HFFc6 (cell line): Measurements from ENCODE around the gene DCTN2. TPM values are rescaled to one million over a fixed set of nuclear protein-coding genes. Genes with fewer than 3 reads are reported as not detected.

ENCODE experiments used
- DNase-seq: peaks from one replicate; pipeline ENCODE4 v3.0.0-alpha.2; 2018
- H3K27ac Mint-ChIP-seq: 2 replicates; pipeline ENCODE4 v1.8.0; 2020; ENCODE audit warnings: mild to moderate bottlenecking, mixed read lengths
- H3K27me3 Mint-ChIP-seq: 2 replicates; pipeline ENCODE4 v1.8.0; 2021; ENCODE audit warnings: mild to moderate bottlenecking, moderate library complexity, mixed read lengths; ENCODE audit not compliant: insufficient read depth
- H3K36me3 Mint-ChIP-seq: 2 replicates; pipeline ENCODE4 v1.8.0; 2021; ENCODE audit warnings: low read depth, mixed read lengths
- H3K4me1 Mint-ChIP-seq: 2 replicates; pipeline ENCODE4 v1.8.0; 2020; ENCODE audit warnings: low read depth, mixed read lengths
- H3K4me3 Mint-ChIP-seq: 2 replicates; pipeline ENCODE4 v1.8.0; 2020; ENCODE audit warnings: mild to moderate bottlenecking, moderate library complexity, mixed read lengths
- H3K9me3 Mint-ChIP-seq: 2 replicates; pipeline ENCODE4 v1.8.0; 2020; ENCODE audit warnings: mild to moderate bottlenecking, mixed read lengths
- CTCF ChIP-seq: fragments of 200-600 bp; sonication (generic); IDR thresholded peaks from 2 replicates; pipeline ENCODE4 v1.5.0; 2021; ENCODE audit warnings: antibody characterized with exemption, mild to moderate bottlenecking
- total RNA-seq, 6 experiments: library from RNA; stranded (reverse); fragmentation: NEBNext Ultra II Directional; extraction: Animal tissue kit (Norgen Biotek cat#: 25700); gene quantifications; 2 replicates in 1 of 6; 3 replicates in 5 of 6; pipeline ENCODE4 v1.2.3, GENCODE V29; 2021

DCTN2 gene
- total RNA-seq, 6 experiments from 2014 or later, result 110 to 123 (median 116) TPM

- no peaks in the 10 kb centered on the region for H3K36me3 Mint-ChIP-seq
- H3K4me3 Mint-ChIP-seq, result no peak overlapping the region
- peaks cover 10% of the 10 kb centered on the region for H3K4me1 Mint-ChIP-seq
- no peak overlapping the region for H3K27ac Mint-ChIP-seq
- no peak for TF ChIP-seq CTCF
- no peak for DNase-seq
- H3K27me3 Mint-ChIP-seq, result no peaks in the 10 kb centered on the region; the same call in 1 of the 2 replicates
- H3K9me3 Mint-ChIP-seq, result no peaks in the 10 kb centered on the region
Observed at GRCh38 chr12:57581802-57582201, 34.8 kb upstream of the DCTN2 start.

DNA sequence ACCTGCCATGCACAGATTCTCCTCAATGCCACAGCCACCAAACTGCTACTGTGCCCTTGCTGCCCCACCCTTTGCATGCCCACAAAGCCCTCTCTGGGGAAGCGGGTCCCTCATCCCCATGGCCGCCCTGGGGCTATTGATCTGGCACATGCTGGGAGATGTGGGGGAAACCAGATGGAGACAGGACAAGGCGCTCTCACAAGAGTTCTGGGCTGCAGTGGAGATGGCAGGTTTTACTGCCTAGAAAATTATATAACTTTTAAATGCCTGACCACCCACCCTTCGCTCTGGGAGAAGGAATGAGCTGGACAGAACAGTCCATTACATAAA lies 33.4 kb upstream of the DCTN2 start:
- H3K4me3 Mint-ChIP-seq, result no peak overlapping the region
- DNase-seq, result no peak
- TF ChIP-seq CTCF, result no peak
- no peaks in the 10 kb centered on the region for H3K36me3 Mint-ChIP-seq
- H3K27ac Mint-ChIP-seq, result no peak overlapping the region
- H3K4me1 Mint-ChIP-seq, result peaks cover 10% of the 10 kb centered on the region
- no peaks in the 10 kb centered on the region for H3K9me3 Mint-ChIP-seq
- no peaks in the 10 kb centered on the region; the same call in 1 of the 2 replicates for H3K27me3 Mint-ChIP-seq

DNA sequence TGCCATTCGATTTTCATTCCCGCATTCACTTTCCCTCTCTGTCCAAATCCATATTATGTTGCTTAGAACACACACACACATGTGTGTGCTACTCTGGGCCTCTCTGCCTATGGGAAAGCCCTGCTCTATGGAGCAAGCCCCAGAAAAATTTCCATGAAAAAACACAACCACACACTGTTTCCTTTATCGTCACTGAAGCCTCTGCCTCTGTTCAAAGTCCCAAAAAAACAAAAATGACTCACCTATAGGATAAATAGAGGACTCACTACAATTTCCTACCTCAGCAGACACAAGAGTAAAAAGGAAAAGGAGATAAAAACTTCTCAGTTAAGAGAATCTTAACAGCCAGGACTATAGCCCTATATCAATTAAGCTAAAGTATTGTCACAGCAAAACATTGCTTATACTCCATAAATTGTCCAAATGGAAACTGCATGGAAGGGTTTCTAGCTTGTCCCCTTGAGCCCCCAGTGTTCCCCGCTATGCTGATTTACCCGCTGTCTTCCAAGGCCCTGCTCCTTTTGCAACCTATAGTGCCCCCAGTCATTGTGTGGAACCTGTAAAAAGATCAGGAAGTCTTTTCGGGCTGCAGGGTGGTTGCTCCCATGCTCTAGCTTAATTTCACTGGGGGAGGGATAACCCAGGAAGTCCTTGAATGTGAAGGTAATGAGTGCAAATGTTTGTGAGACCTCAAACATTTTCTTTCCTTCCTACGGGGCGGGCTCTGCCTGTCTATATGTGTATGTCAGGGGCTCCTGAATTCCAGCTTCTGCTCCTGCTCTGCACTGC lies 32.9 kb upstream of the DCTN2 start:
- Mint-ChIP-seq H3K4me1 (peaks cover 10% of the 10 kb centered on the region), H3K27me3 (peaks cover under 1% of the 10 kb centered on the region; the same call in 1 of the 2 replicates), H3K36me3 (no peaks in the 10 kb centered on the region), H3K4me3 (no peak overlapping the region), H3K27ac (no peak overlapping the region), H3K9me3 (no peaks in the 10 kb centered on the region)
- DNase-seq, result no peak
- TF ChIP-seq CTCF, result no peak

GRCh38 chr12:57579011-57579410 lies 32.0 kb upstream of the DCTN2 start:
- Mint-ChIP-seq H3K27me3 (peaks cover 2% of the 10 kb centered on the region; the same call in 1 of the 2 replicates), H3K36me3 (no peaks in the 10 kb centered on the region), H3K27ac (no peak overlapping the region), H3K9me3 (no peaks in the 10 kb centered on the region), H3K4me1 (peaks cover 10% of the 10 kb centered on the region), H3K4me3 (no peak overlapping the region)
- no peak for TF ChIP-seq CTCF
- no peak for DNase-seq

DNA sequence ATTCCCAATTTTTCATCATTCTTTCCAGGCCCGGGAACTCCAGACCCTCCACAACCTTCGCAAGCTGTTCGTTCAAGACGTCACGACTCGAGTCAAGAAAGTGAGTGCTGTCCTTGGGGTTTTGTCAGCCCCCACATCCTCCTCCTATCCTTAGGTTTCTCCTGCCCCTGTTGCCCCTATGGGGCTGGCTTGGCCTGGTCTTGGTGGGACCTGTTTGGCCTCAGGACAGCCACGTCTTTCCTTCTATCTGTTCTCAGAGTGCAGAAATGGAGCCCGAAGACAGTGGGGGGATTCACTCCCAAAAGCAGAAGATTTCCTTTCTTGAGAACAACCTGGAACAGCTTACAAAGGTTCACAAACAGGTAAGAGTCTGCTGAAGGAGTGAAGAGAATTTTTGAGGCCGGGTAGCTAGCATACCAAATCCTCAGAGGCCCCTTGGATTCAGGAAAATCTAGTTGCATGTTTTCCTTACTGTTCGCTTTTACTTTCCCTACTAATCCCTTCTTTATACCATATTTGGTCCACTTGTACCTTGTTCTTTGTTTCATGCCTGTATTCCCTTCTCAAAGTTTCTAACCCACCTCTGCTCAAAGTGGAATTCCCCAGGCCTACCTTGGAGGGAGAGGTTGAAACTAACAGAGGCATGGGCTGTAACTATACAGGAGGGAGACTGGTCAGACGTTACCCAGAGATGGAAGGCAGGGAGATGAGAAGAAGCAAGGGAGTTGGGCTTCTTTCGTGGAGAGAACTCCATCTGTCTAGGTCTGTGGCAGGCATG lies 31.2 kb upstream of the DCTN2 start:
- TF ChIP-seq CTCF, result no peak
- H3K27ac Mint-ChIP-seq, result no peak overlapping the region
- no peaks in the 10 kb centered on the region for H3K36me3 Mint-ChIP-seq
- H3K9me3 Mint-ChIP-seq, result no peaks in the 10 kb centered on the region
- DNase-seq, result no peak
- peaks cover 10% of the 10 kb centered on the region for H3K4me1 Mint-ChIP-seq
- H3K4me3 Mint-ChIP-seq, result no peak overlapping the region
- H3K27me3 Mint-ChIP-seq, result peaks cover 2% of the 10 kb centered on the region; the same call in 1 of the 2 replicates
